Astrocyte (in vitro differentiated cells and primary cell): ENCODE data around the gene NAT9. TPM values are rescaled to one million over a fixed set of nuclear protein-coding genes. Genes with fewer than 3 reads are reported as not detected.

Experiments
- DNase-seq: peaks from one replicate; pipeline ENCODE4 v3.0.0-alpha.2; 2010; ENCODE audit warnings: low read depth
- FAIRE-seq: peaks from 2 replicates; lab custom pipeline; 2011; peaks lifted over from hg19 to GRCh38; lab: Jason Lieb, UNC
- H2AFZ ChIP-seq: 2 replicates; pipeline ENCODE4 v1.6.0; 2012; ENCODE audit warnings: low read depth, low read length, inconsistent platforms
- H3K27ac ChIP-seq: 2 replicates; pipeline ENCODE4 v1.5.1; 2011; ENCODE audit warnings: low read depth, low read length, inconsistent platforms
- H3K27me3 ChIP-seq: 2 replicates; pipeline ENCODE4 v1.6.0; 2011; ENCODE audit warnings: low read length, inconsistent platforms; ENCODE audit not compliant: insufficient read depth
- H3K36me3 ChIP-seq: 2 replicates; pipeline ENCODE4 v1.5.1; 2011; ENCODE audit warnings: low read length, inconsistent platforms; ENCODE audit not compliant: insufficient read depth
- H3K4me1 ChIP-seq: 2 replicates; pipeline ENCODE4 v1.5.1; 2011; ENCODE audit warnings: low read length, inconsistent platforms; ENCODE audit not compliant: insufficient read depth
- H3K4me2 ChIP-seq: 2 replicates; pipeline ENCODE4 v1.6.0; 2012; ENCODE audit warnings: low read length, inconsistent platforms
- H3K4me3 ChIP-seq: 2 replicates; pipeline ENCODE4 v1.5.1; 2011; ENCODE audit warnings: low read depth, mild to moderate bottlenecking, low read length, inconsistent platforms; ENCODE audit not compliant: insufficient read depth
- H3K79me2 ChIP-seq: 2 replicates; pipeline ENCODE4 v1.6.0; 2012; ENCODE audit warnings: mild to moderate bottlenecking, low read length, inconsistent platforms; ENCODE audit not compliant: insufficient read depth
- H3K9ac ChIP-seq: 2 replicates; pipeline ENCODE4 v1.6.0; 2012; ENCODE audit warnings: mild to moderate bottlenecking, low read length, inconsistent platforms
- H3K9me3 ChIP-seq: 2 replicates; pipeline ENCODE4 v1.5.1; 2012; ENCODE audit warnings: low read depth, mild to moderate bottlenecking, low read length, inconsistent platforms; ENCODE audit not compliant: insufficient read depth
- H4K20me1 ChIP-seq: 2 replicates; pipeline ENCODE4 v1.6.0; 2012; ENCODE audit warnings: low read length, inconsistent platforms; ENCODE audit not compliant: insufficient read depth
- H3K27ac Mint-ChIP-seq: one replicate; pipeline ENCODE4 v1.8.0; 2021; ENCODE audit warnings: mild to moderate bottlenecking, mixed read lengths; ENCODE audit not compliant: unreplicated experiment
- H3K27me3 Mint-ChIP-seq: one replicate; pipeline ENCODE4 v1.8.0; 2021; ENCODE audit warnings: low read depth, mixed read lengths; ENCODE audit not compliant: unreplicated experiment
- H3K36me3 Mint-ChIP-seq: one replicate; pipeline ENCODE4 v1.8.0; 2021; ENCODE audit warnings: low read depth, mixed read lengths; ENCODE audit not compliant: unreplicated experiment
- H3K4me1 Mint-ChIP-seq: one replicate; pipeline ENCODE4 v1.8.0; 2021; ENCODE audit warnings: low read depth, mixed read lengths; ENCODE audit not compliant: unreplicated experiment
- H3K4me3 Mint-ChIP-seq: one replicate; pipeline ENCODE4 v1.8.0; 2021; ENCODE audit warnings: mild to moderate bottlenecking, moderate library complexity, mixed read lengths; ENCODE audit not compliant: unreplicated experiment
- H3K9me3 Mint-ChIP-seq: one replicate; pipeline ENCODE4 v1.8.0; 2021; ENCODE audit warnings: mild to moderate bottlenecking, mixed read lengths; ENCODE audit not compliant: unreplicated experiment
- CTCF ChIP-seq: IDR thresholded peaks from 2 replicates; pipeline ENCODE4 v1.5.1; 2011; ENCODE audit warnings: low read depth, mild to moderate bottlenecking, inconsistent platforms, low read length, moderate library complexity; ENCODE audit not compliant: insufficient read depth
- EZH2 ChIP-seq: IDR thresholded peaks from 2 replicates; pipeline ENCODE4 v1.6.1; 2012; ENCODE audit warnings: mild to moderate bottlenecking, low read length, inconsistent platforms; ENCODE audit not compliant: insufficient read depth
- total RNA-seq: library from RNA; stranded (reverse); gene quantifications from 2 replicates; pipeline ENCODE4 v1.2.1, GENCODE V29; 2021

NAT9 gene
- total RNA-seq, 1 donor from 2014 or later, result 58.4 TPM

- Histone ChIP-seq H3K4me1 (no peaks in the 10 kb centered on the region), H3K4me3 (no peak overlapping the region), H2AFZ (no peak overlapping the region), H3K27ac (no peak overlapping the region), H3K27me3 (no peaks in the 10 kb centered on the region), H3K4me2 (no peak overlapping the region), H3K9ac (no peak overlapping the region), H4K20me1 (peaks cover 33% of the 10 kb centered on the region), H3K36me3 (peaks cover 23% of the 10 kb centered on the region), H3K79me2 (peaks cover under 1% of the 10 kb centered on the region), H3K9me3 (no peaks in the 10 kb centered on the region)
- H3K4me3 Mint-ChIP-seq, result no peak overlapping the region
- DNase-seq, result no peak
- no peaks in the 10 kb centered on the region for H3K9me3 Mint-ChIP-seq
- H3K27ac Mint-ChIP-seq, result no peak overlapping the region
- H3K4me1 Mint-ChIP-seq, result no peaks in the 10 kb centered on the region
- TF ChIP-seq EZH2 (no peak), CTCF (no peak)
- no peak for FAIRE-seq
- no peaks in the 10 kb centered on the region for H3K27me3 Mint-ChIP-seq
- H3K36me3 Mint-ChIP-seq, result peaks cover 24% of the 10 kb centered on the region
Measured at GRCh38 chr17:74790161-74791058, 14.3 kb upstream of the NAT9 start.

GRCh38 chr17:74786431-74787055, 10.4 kb upstream of the NAT9 start:
- Histone ChIP-seq H3K27me3 (no peaks in the 10 kb centered on the region), H3K9me3 (no peaks in the 10 kb centered on the region), H2AFZ (no peak overlapping the region), H3K9ac (no peak overlapping the region), H3K4me1 (no peaks in the 10 kb centered on the region), H3K27ac (no peak overlapping the region), H3K4me2 (no peak overlapping the region), H4K20me1 (peaks cover 60% of the 10 kb centered on the region), H3K4me3 (no peak overlapping the region), H3K79me2 (peaks cover 5% of the 10 kb centered on the region), H3K36me3 (peaks cover 7% of the 10 kb centered on the region)
- no peak for TF ChIP-seq CTCF
- Mint-ChIP-seq H3K36me3 (peaks cover 20% of the 10 kb centered on the region), H3K4me3 (no peak overlapping the region), H3K27me3 (no peaks in the 10 kb centered on the region), H3K27ac (no peak overlapping the region), H3K9me3 (no peaks in the 10 kb centered on the region), H3K4me1 (no peaks in the 10 kb centered on the region)
- FAIRE-seq, result no peak
- no peak for DNase-seq
